HEK293T (cell line): ENCODE measurements around the gene RARA.

Source experiments
- BHLHE40 ChIP-seq: fragments of 450-650 bp; IDR thresholded peaks from 2 replicates; pipeline ENCODE4 v1.6.1; 2016; ENCODE audit warnings: mild to moderate bottlenecking, moderate library complexity, borderline replicate concordance
- FOXA1 ChIP-seq: fragments of 450-650 bp; IDR thresholded peaks from 2 replicates; pipeline ENCODE4 v1.6.1; 2016; ENCODE audit warnings: mild to moderate bottlenecking
- FOXK2 ChIP-seq: fragments of 450-650 bp; IDR thresholded peaks from 2 replicates; pipeline ENCODE4 v1.6.1; 2016; ENCODE audit warnings: mild to moderate bottlenecking
- FOXM1 ChIP-seq: fragments of 450-650 bp; IDR thresholded peaks from 2 replicates; pipeline ENCODE4 v1.6.1; 2017; ENCODE audit warnings: mild to moderate bottlenecking, borderline replicate concordance
- L3MBTL2 ChIP-seq: fragments of 450-650 bp; conservative IDR thresholded peaks from 2 replicates; pipeline ENCODE4 v1.6.1; 2016; ENCODE audit warnings: mild to moderate bottlenecking
- NFRKB ChIP-seq: fragments of 450-650 bp; IDR thresholded peaks from 2 replicates; pipeline ENCODE4 v1.6.1; 2016; ENCODE audit warnings: mild to moderate bottlenecking, moderate library complexity
- SP1 ChIP-seq: fragments of 450-650 bp; IDR thresholded peaks from 2 replicates; pipeline ENCODE4 v1.6.1; 2017
- SUZ12 ChIP-seq: fragments of 450-650 bp; IDR thresholded peaks from 2 replicates; pipeline ENCODE4 v1.6.1; 2016; ENCODE audit warnings: mild to moderate bottlenecking

DNA sequence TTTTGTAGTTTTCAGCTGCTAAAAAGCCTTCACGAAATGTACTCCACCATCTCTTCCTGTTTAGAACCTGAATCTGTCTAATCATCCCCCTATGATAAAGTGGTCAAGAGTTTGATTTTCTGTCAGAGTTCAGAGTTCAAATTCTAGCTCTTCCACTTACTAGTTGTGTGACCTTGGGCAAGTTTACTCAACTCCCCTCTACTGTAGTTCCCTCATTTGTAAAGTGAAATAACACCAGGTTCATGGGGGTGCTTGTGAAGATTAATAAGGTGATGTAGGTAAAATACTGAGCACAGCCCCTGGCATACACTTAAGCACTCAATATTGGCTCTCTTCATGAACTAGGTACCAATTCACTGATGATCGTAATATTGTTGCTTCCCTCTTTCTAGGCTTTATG is 22.5 kb upstream of the RARA start:
- no peak for TF ChIP-seq FOXK2
- no peak for TF ChIP-seq FOXM1
- no peak for TF ChIP-seq L3MBTL2
- TF ChIP-seq NFRKB, result no peak
- TF ChIP-seq SUZ12, result no peak
- no peak for TF ChIP-seq BHLHE40
- no peak for TF ChIP-seq SP1
- TF ChIP-seq FOXA1, result no peak
